ENCODE measurements around the gene RAB3D.
A peak's percentile ranks its signal among the peaks of the same experiment; 100 is the strongest.

The RAB3D gene

DNA sequence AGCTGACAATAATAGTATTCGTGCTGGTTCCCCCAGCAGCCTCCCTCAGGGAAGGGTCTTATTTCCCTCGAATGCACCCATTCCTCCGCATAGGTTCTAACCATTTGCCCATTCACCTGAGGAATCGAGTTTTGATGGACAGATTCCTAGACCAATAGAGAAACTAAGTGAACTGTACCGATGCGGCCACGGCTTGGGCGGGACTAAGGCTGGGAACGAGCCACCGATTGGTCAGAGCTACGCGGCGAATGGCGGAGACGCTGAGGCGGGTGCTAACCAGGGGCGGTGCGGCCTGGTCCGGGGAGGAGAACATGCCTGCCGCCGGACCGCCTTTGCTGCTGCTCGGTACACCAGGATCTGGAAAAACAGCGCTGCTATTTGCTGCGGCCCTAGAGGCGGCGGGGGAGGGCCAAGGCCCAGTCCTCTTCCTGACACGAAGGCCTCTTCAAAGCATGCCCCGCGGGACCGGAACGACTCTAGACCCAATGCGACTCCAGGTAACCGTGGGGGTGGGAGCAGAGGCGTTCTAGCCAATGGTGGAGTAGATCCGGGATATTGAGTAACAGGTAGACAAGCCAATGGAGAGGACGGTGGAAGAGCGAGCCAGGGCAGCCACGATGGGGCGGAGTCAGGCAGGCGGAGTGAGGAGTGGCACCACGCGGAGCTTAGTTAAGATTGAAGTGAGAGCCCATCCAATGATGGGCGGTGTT is 35.1 kb upstream of the RAB3D start, which contains the start of gene SWSAP1:
SWSAP1 (plus strand) TSS at position 234 of the 710 bp plus-strand sequence; CDS start at position 249, 15 bp downstream.
- H3K27me3 Mint-ChIP-seq = no peaks in the 10 kb centered on the region
- H3K36me3 Mint-ChIP-seq = peaks cover 19% of the 10 kb centered on the region
- peaks cover 35% of the 10 kb centered on the region for H3K4me1 Mint-ChIP-seq
- H3K9me3 Mint-ChIP-seq = no peaks in the 10 kb centered on the region
- no peak within 1 kb of the TSS for H3K4me3 Mint-ChIP-seq
- no peak within 1 kb of the TSS for H3K27ac Mint-ChIP-seq

DNA sequence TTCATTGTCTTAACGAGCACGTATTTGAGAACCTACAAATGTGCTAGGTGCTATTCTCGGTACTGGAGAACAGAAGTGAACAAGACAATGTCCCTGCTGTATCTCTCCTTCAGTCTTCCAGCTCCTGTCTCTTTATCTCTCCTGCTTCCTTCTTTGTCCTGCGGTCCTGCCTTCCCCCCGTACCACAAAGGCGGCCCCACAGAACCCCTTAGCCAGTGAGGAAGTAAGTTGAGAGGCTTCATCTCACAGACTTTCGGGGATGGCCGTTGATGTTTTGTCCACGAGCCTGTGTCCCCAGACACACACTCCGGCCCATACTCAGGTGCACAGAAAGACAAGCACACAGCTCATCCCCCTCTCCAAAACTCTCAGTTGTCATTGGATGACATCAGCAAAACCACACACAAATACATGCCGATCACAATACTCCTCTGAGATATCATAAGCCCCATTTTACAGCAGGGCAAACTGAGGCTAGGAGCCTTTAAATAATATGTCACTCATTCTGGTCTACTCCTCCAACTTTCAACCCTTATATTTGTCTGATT is 34.5 kb upstream of the RAB3D start:
- no peaks in the 10 kb centered on the region for H3K27me3 Mint-ChIP-seq

DNA sequence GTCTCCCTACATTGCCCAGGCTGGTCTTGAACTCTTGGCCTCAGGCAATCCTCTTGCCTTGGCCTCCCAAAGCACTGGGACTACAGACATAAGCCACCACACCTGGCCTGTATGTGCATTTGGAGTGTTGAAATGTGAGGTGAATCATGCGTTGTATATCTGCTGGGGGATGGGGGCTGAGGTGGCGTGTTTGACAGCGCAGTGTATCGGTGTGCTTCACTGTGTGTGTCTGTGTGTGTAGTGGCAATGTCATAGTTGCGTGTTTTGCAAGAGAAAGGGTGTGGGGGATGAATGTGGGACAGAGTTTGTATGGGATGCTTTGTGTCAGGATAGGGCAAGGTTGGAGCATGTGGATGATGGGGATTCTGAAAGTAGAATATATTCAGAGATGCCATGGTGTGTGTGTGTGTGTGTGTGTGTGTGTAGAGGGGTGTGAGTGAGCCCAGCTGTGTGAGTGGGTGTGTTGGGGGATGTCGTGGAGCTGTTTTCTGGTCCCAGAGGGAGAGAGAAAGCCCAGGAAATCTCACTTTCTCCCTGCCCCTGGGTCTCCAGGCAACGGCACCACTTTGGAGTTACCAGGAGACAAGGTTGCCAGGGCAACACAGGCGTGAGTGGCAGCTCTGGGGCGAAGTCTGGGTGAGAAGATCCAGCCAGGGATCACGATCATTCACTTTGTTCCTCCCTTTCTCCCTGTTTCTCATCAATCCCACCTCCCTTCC is 33.9 kb upstream of the RAB3D start:
- H3K36me3 Mint-ChIP-seq = peaks cover 26% of the 10 kb centered on the region
- H3K9me3 Mint-ChIP-seq = no peaks in the 10 kb centered on the region
- no peak overlapping the region for H3K4me3 Mint-ChIP-seq

More for the DNA sequence above, 34.5 kb upstream of the RAB3D start:
- Mint-ChIP-seq H3K4me1 (peaks cover 35% of the 10 kb centered on the region), H3K27ac (no peak overlapping the region), H3K9me3 (no peaks in the 10 kb centered on the region), H3K36me3 (peaks cover 24% of the 10 kb centered on the region), H3K4me3 (no peak overlapping the region)

DNA sequence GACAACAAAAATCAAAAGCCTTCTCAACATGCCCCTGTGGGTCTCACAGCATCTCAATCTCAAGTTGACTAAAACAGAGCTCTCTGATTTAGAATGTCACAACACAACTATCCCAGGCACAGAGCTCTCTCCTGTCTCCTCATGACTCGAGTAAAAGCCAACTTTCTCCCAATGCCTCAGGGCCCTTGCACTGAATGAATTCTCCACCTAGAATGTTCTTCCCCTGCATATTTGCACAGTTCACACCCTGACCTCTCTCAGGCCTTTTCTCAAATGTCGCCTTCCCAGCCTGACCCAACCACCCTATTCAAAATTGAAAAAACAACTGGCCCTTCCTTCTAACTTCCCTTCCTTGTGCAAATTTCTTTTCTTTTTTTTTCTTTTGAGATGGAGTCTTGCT is 31.3 kb upstream of the RAB3D start:
- Mint-ChIP-seq H3K9me3 (no peaks in the 10 kb centered on the region), H3K36me3 (peaks cover 19% of the 10 kb centered on the region), H3K4me1 (peaks cover 10% of the 10 kb centered on the region), H3K4me3 (no peak overlapping the region), H3K27me3 (no peaks in the 10 kb centered on the region), H3K27ac (no peak overlapping the region)

More for the DNA sequence above, 33.9 kb upstream of the RAB3D start:
- no peaks in the 10 kb centered on the region for H3K27me3 Mint-ChIP-seq
- no peak overlapping the region for H3K27ac Mint-ChIP-seq
- H3K4me1 Mint-ChIP-seq = peaks cover 29% of the 10 kb centered on the region

DNA sequence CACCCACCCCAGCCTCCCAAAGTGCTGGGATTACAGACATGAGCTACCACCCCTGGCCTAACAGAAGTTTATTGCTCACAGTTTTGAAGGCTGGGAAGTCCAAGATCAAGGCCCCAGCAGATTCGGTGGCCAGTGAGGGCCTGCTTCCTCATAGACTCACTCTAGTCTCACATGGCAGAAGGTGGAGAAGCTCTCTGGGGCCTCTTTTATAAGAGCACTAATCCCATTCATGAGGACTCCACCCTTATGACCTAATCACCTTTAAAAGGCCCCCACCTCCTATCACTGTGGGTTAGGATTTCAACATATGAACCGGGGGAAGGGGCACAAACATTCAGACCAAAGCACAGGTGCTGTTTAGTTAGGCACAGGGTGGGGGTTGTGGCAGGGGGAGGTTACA is 28.1 kb upstream of the RAB3D start:
- peaks cover 4% of the 10 kb centered on the region for H3K4me1 Mint-ChIP-seq
- no peak overlapping the region for H3K27ac Mint-ChIP-seq
- no peaks in the 10 kb centered on the region for H3K27me3 Mint-ChIP-seq
- no peaks in the 10 kb centered on the region for H3K9me3 Mint-ChIP-seq
- H3K36me3 Mint-ChIP-seq = peaks cover 22% of the 10 kb centered on the region
- no peak overlapping the region for H3K4me3 Mint-ChIP-seq

DNA sequence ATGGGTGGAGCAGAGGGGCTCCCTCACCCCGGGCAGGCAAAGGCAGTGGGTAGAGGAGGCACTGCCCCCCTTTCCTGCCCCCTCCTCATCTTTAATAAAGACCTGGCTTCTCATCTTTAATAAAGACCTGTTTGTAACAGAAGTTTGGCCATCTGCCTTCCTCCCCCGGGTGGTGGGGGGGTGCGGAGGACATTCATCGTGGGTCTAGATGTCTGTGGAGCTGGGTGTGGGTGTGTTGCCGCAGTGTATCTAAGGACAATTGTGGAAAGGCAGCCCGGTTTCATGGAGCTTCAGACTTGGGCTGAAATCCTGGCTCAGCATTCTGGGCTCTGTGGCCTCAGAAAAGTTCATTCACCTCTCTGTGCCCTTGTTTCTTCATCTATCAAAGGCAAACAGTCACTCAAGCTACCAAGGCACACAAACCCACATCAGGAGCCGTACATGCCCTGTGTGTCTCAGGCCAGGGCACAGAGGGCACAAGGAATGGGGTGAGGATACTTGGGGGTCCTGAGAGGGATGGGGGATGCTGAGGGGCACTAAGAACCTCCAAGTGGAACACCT is 26.2 kb upstream of the RAB3D start:
- Mint-ChIP-seq H3K27me3 (no peaks in the 10 kb centered on the region), H3K4me1 (peaks cover under 1% of the 10 kb centered on the region), H3K4me3 (no peak overlapping the region), H3K27ac (no peak overlapping the region), H3K9me3 (no peaks in the 10 kb centered on the region), H3K36me3 (peaks cover 14% of the 10 kb centered on the region)

DNA sequence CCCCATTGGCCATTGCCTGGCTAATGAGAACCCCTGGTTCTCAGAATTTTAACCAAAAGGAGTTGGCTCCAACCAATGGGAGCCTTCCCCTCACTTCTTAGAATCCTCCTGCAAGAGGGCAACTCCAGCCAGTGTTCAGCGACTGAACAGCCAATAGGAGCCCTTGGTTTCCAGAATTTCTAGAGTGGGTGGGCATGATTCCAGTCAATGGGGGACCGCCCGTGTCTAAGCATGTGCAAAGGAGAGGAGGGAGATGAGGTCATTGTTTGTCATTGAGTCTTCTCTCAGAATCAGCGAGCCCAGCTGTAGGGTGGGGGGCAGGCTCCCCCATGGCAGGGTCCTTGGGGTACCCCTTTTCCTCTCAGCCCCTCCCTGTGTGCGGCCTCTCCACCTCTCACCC is 25.5 kb upstream of the RAB3D start:
- no peak overlapping the region for H3K27ac Mint-ChIP-seq
- H3K36me3 Mint-ChIP-seq = peaks cover 13% of the 10 kb centered on the region

DNA sequence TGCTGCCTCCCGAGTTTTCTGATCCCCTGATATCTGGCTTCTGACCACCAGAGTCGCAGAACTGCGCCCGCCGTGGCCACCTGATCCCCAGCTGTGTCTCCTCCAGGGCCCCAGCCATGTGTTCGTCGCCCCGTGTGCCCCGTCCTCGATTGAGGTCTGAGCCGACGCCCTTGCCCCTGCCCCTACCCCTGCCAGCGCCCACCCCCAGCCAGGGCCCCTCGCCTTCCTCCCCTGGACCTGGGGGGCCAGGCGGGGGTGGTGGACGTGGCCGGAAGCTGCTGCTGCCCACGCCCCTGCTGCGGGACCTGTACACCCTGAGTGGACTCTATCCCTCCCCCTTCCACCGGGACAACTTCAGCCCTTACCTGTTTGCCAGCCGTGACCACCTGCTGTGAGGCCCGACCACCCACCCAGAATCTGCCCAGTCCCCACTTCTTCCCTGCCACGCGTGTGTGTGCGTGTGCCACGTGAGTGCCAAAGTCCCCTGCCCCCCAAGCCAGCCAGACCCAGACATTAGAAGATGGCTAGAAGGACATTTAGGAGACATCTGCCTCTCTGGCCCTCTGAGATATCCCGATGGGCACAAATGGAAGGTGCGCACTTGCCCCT is 24.9 kb upstream of the RAB3D start:
- Mint-ChIP-seq H3K4me1 (no peaks in the 10 kb centered on the region), H3K27me3 (no peaks in the 10 kb centered on the region), H3K9me3 (no peaks in the 10 kb centered on the region), H3K27ac (no peak overlapping the region), H3K4me3 (no peak overlapping the region), H3K36me3 (peaks cover 10% of the 10 kb centered on the region)

More for the DNA sequence above, 25.5 kb upstream of the RAB3D start:
- Mint-ChIP-seq H3K9me3 (no peaks in the 10 kb centered on the region), H3K4me3 (no peak overlapping the region), H3K27me3 (no peaks in the 10 kb centered on the region), H3K4me1 (no peaks in the 10 kb centered on the region)

DNA sequence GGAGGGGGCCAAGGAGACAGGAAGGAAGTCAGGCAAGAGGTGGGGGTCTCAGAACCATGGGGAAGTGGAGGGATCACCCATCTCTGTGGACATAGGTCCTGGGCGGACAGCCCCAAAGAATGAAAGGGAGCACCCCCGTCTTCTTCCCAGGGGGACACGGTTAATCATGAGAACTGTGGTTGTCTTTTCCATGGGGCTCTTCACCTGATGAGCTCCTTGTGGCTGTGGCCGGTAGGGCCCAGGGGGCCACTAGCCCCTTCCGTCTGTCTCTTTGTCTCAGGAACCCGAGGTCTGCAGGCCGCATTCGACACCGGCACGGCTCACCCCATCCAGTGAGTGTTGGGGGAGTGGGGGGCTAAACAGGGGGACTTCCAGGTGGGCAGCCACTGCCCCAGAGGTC is 24.4 kb upstream of the RAB3D start:
- no peaks in the 10 kb centered on the region for H3K4me1 Mint-ChIP-seq
- no peaks in the 10 kb centered on the region for H3K9me3 Mint-ChIP-seq
- peaks cover 7% of the 10 kb centered on the region for H3K36me3 Mint-ChIP-seq
- H3K4me3 Mint-ChIP-seq = no peak overlapping the region
- H3K27ac Mint-ChIP-seq = no peak overlapping the region
- H3K27me3 Mint-ChIP-seq = no peaks in the 10 kb centered on the region

DNA sequence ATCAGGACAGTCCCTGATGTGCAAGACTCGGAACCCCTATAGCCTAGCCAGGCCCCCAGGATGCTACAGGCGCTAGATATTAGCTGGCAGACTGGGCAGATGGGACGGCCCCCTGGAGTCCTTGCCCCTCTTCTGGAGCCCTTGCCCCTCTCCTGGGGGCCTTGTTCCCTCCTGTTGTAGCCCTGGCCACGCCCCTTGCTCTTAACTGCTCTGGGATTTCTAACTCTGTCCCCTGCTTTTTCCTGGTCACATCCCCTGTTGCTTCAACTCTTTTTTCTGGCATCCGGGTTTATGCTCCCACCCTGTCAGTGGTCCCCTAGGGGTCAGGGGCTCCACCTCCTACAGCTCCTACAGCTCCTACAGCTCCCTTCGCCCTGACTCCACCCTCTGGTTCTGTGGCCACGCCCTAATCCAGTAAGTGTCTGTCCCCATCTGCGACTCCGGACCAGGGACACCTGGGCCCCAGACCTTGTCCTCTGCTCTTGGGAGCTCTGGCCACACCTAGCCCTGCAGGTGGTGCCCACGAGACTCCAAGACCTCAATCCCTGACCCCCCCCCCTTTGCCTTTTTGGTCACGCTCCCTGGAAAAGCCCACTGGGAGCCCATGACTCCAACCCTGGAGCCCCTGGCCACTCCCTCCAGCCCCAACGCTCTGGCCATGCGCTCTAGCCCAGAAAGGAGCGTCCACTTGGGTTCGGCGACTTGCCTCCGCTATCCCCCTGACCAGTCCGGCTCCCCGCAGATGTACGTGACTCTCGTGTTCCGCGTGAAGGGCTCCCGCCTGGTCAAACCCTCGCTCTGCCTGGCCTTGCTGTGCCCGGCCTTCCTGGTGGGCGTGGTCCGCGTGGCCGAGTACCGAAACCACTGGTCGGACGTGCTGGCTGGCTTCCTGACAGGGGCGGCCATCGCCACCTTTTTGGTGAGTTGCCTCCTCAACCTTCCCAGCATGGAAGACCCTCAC is 22.6 kb upstream of the RAB3D start:
- H3K36me3 Mint-ChIP-seq = peaks cover 2% of the 10 kb centered on the region
- no peak overlapping the region for H3K4me3 Mint-ChIP-seq
- no peaks in the 10 kb centered on the region for H3K27me3 Mint-ChIP-seq
- H3K27ac Mint-ChIP-seq = no peak overlapping the region
- no peaks in the 10 kb centered on the region for H3K9me3 Mint-ChIP-seq
- no peaks in the 10 kb centered on the region for H3K4me1 Mint-ChIP-seq

DNA sequence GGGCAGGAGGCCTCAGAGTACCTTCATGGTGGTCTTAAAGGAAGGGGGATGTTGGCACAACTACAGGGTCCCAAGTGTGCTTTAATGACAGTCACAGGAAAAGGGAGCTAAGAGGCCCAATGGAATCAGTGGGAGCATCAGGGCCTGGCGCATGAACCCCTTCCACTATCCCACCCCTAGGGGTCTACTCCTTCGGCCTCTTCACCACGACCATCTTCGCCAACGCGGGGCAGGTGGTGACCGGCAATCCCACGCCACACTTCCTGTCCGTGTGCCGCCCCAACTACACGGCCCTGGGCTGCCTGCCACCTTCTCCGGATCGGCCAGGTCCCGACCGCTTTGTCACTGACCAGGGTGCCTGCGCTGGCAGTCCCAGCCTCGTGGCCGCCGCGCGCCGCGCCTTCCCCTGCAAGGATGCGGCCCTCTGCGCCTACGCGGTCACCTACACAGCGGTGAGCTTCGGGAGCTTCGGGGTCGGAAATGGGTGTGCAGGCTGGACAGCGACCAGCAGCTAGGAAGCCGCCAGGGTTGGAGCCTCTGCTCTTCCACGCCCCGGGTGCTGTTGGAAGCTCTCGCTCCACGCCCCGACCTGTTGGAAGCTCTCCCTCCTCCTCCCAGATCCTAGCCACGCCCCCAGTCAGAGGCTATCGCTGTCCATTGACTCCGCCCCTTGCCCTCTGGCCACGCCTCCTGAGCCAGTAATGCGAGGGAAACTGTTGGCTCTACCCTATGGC is 21.7 kb upstream of the RAB3D start:
- H3K27me3 Mint-ChIP-seq = no peaks in the 10 kb centered on the region
- peaks cover 3% of the 10 kb centered on the region for H3K4me1 Mint-ChIP-seq
- H3K36me3 Mint-ChIP-seq = peaks cover 2% of the 10 kb centered on the region
- H3K27ac Mint-ChIP-seq = no peak overlapping the region
- H3K4me3 Mint-ChIP-seq = no peak overlapping the region
- H3K9me3 Mint-ChIP-seq = no peaks in the 10 kb centered on the region

DNA sequence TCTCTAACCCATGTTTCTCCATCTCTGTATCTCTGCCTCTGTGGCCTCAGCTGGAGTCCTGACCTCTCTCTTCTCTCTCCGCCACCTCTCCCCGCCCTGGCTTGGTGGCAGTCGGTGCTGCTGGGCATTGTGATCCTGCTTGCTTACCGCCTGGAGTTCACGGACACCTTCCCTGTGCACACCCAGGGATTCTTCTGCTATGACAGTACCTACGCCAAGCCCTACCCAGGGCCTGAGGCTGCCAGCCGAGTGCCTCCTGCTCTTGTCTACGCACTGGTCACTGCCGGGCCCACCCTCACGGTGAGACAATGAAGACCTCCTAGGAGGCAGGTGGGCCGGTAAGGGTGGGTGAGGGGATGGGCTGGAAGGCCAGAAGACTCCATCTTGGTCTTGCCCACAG is 20.0 kb upstream of the RAB3D start:
- H3K4me1 Mint-ChIP-seq = peaks cover 10% of the 10 kb centered on the region
- peaks cover under 1% of the 10 kb centered on the region for H3K36me3 Mint-ChIP-seq
- no peak overlapping the region for H3K27ac Mint-ChIP-seq
- H3K4me3 Mint-ChIP-seq = no peak overlapping the region
- H3K27me3 Mint-ChIP-seq = no peaks in the 10 kb centered on the region
- no peaks in the 10 kb centered on the region for H3K9me3 Mint-ChIP-seq

DNA sequence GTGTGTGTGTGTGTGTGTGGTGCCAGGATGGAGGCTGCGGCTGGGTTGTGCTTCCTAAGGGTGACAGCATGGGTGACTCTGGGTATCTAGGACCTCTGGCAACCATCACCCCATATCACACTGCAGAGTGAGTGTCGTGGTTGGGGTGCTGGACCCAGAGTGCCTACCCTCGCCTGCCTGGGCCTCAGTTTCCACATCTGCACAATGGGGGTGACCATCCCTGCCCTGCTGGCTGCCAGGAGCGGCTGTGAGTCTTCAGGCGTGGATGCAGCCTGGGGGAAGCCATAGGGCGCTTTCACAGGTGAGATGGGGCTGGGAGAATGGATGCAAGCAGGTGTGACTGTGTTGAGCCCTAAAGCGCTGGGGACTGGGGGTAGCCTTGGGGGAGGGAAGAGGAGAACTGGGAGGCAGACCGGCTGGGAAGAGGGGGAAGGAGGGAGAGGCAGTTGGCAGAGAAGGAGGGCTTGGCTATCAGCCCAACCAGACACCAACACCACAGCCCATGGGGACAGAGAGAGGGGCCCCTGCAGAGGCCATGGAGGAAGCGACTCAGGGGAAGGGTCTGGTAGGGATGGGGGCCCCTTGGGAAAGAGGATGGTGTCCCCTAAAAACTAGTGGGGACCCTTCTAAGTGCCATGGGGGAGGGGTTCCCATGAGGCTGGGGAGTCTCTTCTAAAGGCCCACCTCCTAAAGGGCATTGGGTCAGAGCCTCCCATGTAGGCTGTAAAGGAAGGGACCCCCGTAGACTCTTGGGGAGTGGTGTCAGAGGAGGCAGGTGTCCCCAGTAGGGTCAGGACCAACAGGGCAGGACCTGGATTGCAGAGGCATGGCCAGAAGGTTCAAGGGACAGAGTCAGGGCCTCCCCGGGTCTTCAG is 17.5 kb upstream of the RAB3D start:
- H3K4me3 Mint-ChIP-seq = no peak overlapping the region
- H3K27ac Mint-ChIP-seq = no peak overlapping the region
- H3K27me3 Mint-ChIP-seq = no peaks in the 10 kb centered on the region
- H3K36me3 Mint-ChIP-seq = no peaks in the 10 kb centered on the region
- peaks cover 10% of the 10 kb centered on the region for H3K4me1 Mint-ChIP-seq
- no peaks in the 10 kb centered on the region for H3K9me3 Mint-ChIP-seq

DNA sequence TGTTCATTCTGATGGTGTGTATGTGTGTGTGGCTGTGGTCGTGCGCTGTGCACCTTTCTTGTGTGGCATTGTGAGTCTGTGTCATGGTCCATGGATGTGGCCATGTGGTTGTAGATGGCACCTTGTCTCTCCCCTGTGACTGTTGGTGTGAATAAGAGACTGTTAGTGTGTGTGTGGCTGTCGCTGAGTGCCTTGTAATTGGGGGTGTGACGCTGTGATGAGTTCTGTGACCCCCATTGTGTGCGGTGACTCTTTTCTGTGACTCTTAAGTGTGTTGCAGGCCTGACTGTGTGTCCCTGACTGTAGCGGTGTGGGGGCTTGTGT is 16.6 kb upstream of the RAB3D start:
- Mint-ChIP-seq H3K4me1 (peaks cover 10% of the 10 kb centered on the region), H3K36me3 (no peaks in the 10 kb centered on the region), H3K4me3 (peak overlapping the region; percentile 77), H3K27me3 (no peaks in the 10 kb centered on the region), H3K27ac (no peak overlapping the region), H3K9me3 (no peaks in the 10 kb centered on the region)

Measured in activated naive CD4-positive, alpha-beta T cell treated with anti-CD3 and anti-CD28 coated beads, Interleukin-2, amount 50 U/mL, for 24 hours (primary cell).